B cell (primary cell): ENCODE results near the gene HOMER3.

Source experiments
- CTCF ChIP-seq: fragments of 200-600 bp; IDR thresholded peaks from one replicate; pipeline ENCODE4 v1.8.0; 2022; ENCODE audit warnings: antibody characterized with exemption, mild to moderate bottlenecking
- EZH2 ChIP-seq: IDR thresholded peaks from 2 replicates; pipeline ENCODE4 v1.6.1; 2012; ENCODE audit warnings: borderline replicate concordance, low read depth, mild to moderate bottlenecking, moderate library complexity, low read length; ENCODE audit not compliant: insufficient read depth, poor library complexity, severe bottlenecking

- TF ChIP-seq CTCF (no peak), EZH2 (no peak)
Measured at GRCh38 chr19:18942692-18943091, 1.7 kb upstream of the HOMER3 start.
